GM06990 (cell line): Measurements from ENCODE around the gene SLC17A3.

ENCODE experiments used
- DNase-seq: peaks from one replicate; pipeline ENCODE4 v3.0.0-alpha.2; 2011; ENCODE audit not compliant: insufficient read length; ENCODE audit errors: extremely low read depth
- H3K27me3 ChIP-seq: replicated peaks from 2 replicates; pipeline ENCODE4 v1.6.0; 2011; ENCODE audit warnings: low read length; ENCODE audit not compliant: control insufficient read depth, insufficient read depth
- H3K36me3 ChIP-seq: 2 replicates; pipeline ENCODE4 v1.5.1; 2011; ENCODE audit warnings: low read length; ENCODE audit not compliant: control insufficient read depth, insufficient read depth
- H3K4me3 ChIP-seq: replicated peaks from 2 replicates; pipeline ENCODE4 v1.5.1; 2011; ENCODE audit warnings: low read depth, mild to moderate bottlenecking, control low read depth, low read length
- CTCF ChIP-seq: IDR thresholded peaks from 2 replicates; pipeline ENCODE4 v1.5.1; 2011; ENCODE audit warnings: low read length, control low read depth, mild to moderate bottlenecking, inconsistent platforms; ENCODE audit not compliant: insufficient read depth, poor library complexity, severe bottlenecking

SLC17A3 gene

GRCh38 chr6:25874822-25875562, 949 bp upstream of the SLC17A3 start:
- Histone ChIP-seq H3K36me3 (no peaks in the 10 kb centered on the region), H3K27me3 (no peaks in the 10 kb centered on the region; the same call in 1 of the 2 replicates), H3K4me3 (no peak overlapping the region)
- no peak for DNase-seq
- TF ChIP-seq CTCF = no peak

GRCh38 chr6:25872814-25873213, 1.2 kb downstream of the SLC17A3 start:
- no peak overlapping the region for H3K4me3 ChIP-seq
- DNase-seq = no peak
- H3K36me3 ChIP-seq = no peaks in the 10 kb centered on the region
- no peak for TF ChIP-seq CTCF
- no peaks in the 10 kb centered on the region; the same call in 1 of the 2 replicates for H3K27me3 ChIP-seq

- Histone ChIP-seq H3K27me3 (no peaks in the 10 kb centered on the region), H3K36me3 (no peaks in the 10 kb centered on the region)
- DNase-seq = no peak
These were observed 4.2 kb downstream of the SLC17A3 start for GRCh38 chr6:25869840-25870239.

GRCh38 chr6:25868436-25869183, 5.4 kb downstream of the SLC17A3 start:
- DNase-seq = no peak
- Histone ChIP-seq H3K27me3 (no peaks in the 10 kb centered on the region), H3K4me3 (no peak overlapping the region), H3K36me3 (no peaks in the 10 kb centered on the region)
- no peak for TF ChIP-seq CTCF

More at GRCh38 chr6:25869840-25870239, 4.2 kb downstream of the SLC17A3 start:
- no peak for TF ChIP-seq CTCF
- H3K4me3 ChIP-seq = no peak overlapping the region

- Histone ChIP-seq H3K4me3 (no peak overlapping the region), H3K36me3 (no peaks in the 10 kb centered on the region), H3K27me3 (no peaks in the 10 kb centered on the region)
- DNase-seq = no peak
- TF ChIP-seq CTCF = no peak
These were observed 8.0 kb downstream of the SLC17A3 start for GRCh38 chr6:25866011-25866410.
